ENCODE data around the gene CARMIL1.
"Not testable (repeated sequence)": the region's sequence is repeated elsewhere in the genome, so short reads cannot be mapped to it uniquely, and the experiment has no call there.

Gene CARMIL1

DNA sequence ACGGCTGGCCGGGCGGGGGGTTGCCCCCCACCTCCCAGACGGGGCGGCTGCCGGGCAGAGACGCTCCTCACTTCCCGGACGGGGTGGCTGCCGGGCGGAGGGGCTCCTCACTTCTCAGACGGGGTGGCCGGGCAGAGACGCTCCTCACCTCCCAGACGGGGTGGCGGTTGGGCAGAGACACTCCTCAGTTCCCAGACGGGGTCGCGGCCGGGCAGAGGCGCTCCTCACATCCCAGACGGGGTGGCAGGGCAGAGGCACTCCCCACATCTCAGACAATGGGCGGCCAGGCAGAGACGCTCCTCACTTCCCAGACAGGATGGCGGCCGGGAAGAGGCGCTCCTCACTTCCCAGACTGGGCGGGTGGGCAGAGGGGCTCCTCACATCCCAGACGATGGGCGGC is 306.9 kb downstream of the CARMIL1 start:
- DNase-seq: not testable (repeated sequence)

DNA sequence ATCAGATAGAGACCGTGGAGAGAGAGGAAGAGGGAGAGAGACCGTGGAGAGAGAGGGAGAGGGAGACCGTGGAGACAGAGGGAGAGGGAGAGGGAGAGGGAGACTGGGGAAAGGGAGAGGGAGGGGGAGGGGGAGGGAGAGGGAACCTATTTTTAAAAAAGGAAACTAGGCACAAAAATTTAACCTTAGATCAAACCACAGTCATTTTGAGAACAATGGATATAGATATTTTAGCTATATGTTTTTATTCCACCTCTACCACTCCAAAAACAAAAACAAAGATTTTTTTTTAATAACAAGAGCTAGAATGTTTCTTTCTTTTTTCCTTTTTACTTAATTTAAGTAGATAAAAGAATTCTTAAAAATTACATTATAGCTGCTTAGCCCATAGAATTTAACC is 307.8 kb downstream of the CARMIL1 start:
- no peak for DNase-seq

- no peak for DNase-seq
These were observed 311.8 kb downstream of the CARMIL1 start for GRCh38 chr6:25590986-25591385.

DNA sequence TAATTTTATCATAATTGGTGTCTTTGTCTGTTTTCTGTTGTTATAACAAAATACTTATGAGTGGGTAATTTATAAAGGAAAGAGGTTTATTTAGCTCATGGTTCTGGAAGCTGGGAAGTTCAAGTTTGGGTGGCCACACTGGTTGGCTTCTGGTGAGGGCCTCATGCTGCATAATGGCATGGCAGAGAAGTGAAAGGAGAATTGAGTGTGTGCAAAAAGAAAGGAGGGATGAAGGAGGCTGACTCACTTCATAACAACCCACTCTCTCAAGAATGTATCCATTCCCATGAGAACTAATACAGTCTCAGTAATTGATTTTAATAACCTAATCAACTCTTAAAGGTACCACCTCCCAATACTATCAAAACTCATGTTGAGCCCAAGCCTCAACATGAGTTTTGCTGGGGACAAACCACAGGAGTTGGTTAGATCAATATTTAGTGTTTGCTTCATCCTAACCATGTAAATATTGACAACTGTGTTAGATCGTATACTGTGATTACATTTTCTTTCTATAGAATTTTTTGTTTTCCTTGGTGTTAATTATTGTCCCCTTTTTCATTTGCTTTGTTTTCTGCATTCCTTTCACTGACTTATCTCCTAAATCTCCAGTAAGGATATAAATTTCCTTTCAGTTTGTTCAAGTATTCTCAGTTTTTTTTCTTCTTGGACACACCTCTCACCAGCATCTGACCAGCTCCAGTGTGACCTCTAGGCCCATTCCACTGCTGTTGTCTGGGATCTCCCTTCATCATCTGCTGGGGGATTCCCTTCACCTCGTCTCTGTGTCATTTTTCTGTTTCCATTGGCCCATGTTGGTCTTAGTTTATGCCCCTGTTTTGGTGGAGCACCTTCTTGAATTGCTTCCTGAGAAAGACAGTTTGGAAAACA is 318.0 kb downstream of the CARMIL1 start:
- DNase-seq: no peak

- no peak for DNase-seq
These were observed 320.4 kb downstream of the CARMIL1 start for GRCh38 chr6:25599516-25600085.

DNA sequence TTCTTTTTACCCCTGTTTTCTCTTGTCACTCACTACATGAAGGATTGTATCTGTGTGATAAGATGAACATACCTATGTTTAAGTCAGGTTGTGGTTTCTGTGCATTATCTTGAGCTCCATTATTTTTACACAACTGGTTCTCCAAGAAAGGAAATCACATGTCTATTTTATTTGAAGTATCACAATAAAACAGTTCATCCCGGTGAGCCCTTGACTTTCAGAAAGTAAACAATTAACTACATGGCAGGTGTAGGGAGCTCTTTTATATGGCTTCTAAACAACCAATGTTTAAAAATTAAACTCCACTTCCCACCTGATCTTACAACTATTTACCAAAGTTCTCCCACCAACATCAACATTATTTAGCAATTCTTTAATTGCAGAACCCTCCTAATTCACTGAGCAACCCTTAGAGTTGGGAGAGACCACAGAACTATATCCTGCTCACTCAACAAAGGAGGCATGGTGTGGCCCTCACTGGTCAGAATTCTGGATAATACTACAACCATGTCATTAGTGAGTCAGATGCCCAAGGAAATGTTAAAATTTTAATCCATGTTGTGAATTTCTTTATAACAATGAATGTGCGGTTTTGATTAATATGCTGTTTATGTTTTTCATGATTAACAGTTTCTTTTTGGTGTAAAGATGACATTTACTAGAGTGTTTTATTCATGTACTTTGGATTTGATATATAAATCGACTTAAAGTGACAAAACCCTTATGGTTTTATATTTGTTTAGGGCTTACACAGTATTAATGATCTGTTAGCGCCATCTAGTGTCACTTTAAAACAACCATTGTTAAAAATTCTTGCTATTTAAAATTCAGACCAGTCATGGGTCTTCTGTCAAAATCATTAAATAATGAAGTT is 322.9 kb downstream of the CARMIL1 start:
- DNase-seq: no peak

- no peak for DNase-seq
These were observed 323.5 kb downstream of the CARMIL1 start for GRCh38 chr6:25602674-25602982.

DNA sequence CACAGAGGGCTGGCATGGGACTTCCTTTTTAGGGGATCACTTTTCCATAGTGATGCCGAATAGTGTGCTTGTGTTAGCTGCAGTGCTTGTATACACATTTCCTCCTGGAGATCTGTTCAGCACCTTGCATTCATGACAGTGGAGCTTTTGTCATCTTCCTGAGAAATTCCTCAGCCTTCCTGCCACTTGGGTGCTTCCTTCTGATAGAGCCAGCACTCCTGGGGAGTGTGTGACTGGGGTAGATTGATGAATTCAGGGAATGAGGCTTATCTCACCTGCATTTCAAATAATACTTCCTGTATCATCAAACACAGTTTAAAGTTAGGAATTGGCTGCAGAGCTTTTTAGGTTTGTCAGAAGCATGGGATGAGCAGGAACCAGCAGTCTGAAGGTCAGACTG is 324.1 kb downstream of the CARMIL1 start:
- DNase-seq: no peak

DNA sequence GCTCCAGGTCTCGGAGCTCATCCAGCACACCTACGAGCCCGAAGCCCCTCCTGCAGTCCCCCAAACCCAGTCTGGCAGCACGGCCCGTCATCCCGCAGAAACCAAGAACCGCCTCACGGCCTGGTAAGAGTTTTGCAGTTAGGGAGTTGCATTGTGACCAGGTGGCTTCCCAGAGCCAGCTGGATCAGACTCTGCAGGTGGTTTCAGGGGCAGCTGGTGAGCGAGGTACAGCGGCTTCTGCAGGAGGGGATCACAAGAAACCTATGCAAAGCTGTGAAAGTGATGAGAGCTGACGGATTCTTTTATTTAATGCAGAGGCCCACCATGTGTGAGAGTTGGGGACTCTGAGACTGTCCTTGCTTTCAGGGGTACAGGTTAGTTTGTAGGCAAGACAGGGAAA is 327.0 kb downstream of the CARMIL1 start:
- DNase-seq: no peak

DNA sequence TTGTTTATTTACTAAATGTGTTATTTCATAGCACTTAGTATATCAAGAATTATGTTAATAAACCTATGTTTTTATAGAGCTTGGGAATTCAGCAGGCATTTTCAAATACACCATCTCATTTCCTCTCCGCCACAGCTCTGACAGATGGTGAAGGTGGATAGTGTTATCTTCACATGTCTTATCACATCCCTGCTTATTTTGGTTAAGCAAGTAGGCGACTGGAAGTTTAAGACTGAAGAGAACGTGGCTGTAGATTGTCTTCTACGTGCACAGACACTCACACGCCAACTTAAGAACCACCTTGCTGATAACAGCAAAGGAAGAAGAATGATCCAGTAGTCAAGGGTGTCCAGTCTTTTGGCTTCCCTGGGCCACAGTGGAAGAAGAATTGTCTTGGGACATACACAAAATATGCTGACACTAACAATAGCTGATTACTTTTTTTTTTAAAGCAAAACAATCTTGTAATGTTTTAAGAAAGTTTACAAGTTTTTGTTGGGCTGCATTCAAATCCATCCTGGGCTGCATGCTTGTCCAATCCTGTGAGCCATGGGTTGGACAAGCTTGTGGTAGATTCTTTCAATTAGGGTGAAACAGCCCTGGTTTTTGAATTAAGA is 329.5 kb downstream of the CARMIL1 start:
- no peak for DNase-seq

DNA sequence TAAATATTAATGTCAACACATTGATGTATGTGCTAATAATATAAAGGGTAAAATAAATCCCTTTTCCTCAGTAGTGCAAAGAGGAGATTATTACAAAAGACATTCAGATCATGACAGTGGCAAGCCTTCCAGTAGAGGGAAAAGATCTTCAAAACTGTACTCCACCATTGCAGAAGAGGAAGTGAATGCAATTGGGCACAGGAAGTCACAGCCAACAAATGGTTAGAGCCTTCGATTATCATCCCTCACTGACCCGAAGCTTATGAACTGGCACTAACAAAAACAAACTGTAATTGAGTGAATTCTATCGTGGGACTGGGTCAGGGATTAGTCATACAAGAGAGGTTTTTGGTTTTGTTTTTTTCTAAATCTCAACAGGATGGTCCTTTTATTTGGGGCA is 333.5 kb downstream of the CARMIL1 start:
- DNase-seq: no peak

GRCh38 chr6:25613415-25613814 is 334.2 kb downstream of the CARMIL1 start:
- no peak for DNase-seq

GRCh38 chr6:25614052-25614451 is 334.9 kb downstream of the CARMIL1 start:
- no peak for DNase-seq

- no peak for DNase-seq
These were observed 336.3 kb downstream of the CARMIL1 start for GRCh38 chr6:25615471-25615870.

- no peak for DNase-seq
These were observed 338.8 kb downstream of the CARMIL1 start for GRCh38 chr6:25617997-25618396.

DNA sequence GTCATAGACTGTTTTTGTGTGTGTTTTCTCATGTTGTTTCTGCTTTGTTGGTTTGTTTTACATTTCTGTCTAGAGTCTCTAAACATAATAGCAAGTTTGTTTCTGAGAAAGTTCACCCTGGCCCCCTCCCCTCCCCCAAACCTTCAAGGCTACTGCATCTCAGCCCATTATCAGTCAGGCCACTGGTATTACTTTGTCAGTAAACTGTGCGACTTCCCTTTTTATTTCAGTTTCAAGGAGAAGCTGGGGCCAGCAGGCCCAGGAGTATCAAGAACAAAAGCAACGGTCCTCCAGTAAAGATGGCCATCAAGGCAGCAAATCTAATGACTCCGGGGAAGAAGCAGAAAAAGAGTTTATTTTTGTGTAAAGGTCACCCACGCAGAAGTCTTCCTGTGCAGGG is 340.0 kb downstream of the CARMIL1 start:
- no peak for DNase-seq

GRCh38 chr6:25620391-25620790 is 341.2 kb downstream of the CARMIL1 start:
- DNase-seq: no peak

DNA sequence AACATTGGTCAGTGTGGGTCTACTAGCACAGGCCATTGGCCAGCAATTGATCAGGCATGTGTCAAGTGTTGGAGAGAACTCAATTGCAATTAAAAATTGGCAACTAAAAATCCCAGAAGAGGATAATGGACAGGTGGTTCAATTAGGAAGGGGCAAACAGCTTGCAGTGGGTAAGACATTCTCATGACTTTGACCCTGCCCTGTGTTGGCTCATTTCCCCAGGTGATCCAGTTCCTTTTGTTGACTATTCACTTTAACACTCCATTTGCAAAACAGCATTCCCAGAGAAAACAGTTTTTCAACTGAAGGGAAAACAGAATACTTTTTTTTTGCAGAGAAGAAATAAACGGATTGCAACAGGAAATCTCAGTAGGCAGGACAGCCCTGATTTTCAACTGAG is 343.9 kb downstream of the CARMIL1 start:
- no peak for DNase-seq

DNA sequence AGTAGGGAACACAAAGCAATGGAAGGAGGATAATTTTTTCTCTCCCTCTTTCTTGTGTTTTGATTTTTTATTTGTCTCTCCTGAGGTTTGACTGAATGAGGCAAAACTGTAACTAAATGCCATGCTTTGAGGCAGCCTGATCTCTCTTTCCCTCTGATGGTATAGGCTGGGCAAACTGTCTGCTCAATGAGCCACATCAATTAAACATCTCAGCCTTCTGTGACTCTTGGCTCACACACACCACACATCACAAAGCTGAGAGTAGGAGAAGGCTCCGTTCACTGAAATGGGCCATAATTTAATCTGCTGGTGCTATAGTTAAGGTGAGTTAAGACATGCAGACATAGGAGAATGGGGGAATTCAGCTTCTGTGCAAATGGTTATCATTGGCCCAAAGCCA is 344.7 kb downstream of the CARMIL1 start:
- no peak for DNase-seq

- DNase-seq: no peak
These were observed 347.8 kb downstream of the CARMIL1 start for GRCh38 chr6:25627001-25627400.

DNA sequence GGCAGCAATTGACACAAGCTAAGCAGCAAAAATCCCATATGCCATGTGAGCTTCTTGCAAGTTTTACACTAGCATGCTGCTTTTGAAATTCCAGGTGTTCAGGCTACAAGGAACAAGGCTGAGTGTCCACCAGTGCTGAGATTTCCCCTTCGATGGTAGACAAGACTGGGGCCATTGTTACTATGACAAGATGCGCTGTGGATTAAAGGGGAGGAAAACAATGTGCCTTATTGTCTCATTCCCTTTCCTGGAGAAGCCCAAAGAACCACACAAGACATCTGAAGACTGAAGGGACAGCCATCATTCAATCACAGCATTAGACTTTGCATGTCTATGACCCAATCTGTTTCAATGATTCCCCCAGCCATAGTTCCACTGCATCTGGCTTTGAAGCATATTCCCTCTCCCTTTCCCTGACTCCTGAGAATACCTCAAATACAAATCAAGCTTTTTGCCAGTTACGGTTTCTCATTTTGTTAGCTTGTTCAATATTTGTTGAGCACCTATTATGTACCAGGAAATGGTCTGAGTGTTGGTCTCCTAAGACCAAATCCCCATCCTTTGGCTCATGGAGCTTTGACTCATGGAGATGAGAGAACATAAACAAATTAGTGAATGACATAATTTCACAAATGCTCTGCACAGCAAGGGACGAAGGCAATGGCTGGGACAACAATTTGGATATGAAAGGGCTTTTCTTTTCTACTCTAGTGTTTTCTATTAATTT is 349.5 kb downstream of the CARMIL1 start:
- no peak for DNase-seq

GRCh38 chr6:25629198-25629576 is 350.0 kb downstream of the CARMIL1 start:
- DNase-seq: no peak
